ENCODE data around the gene KIF20A.

KIF20A gene

GRCh38 chr5:138178516-138179276 is at the start of gene KIF20A, which contains the start of gene BRD8:
Gene KIF20A (plus strand): TSS chr5:138179112. CDS start chr5:138179681, 569 bp downstream.
Gene BRD8 (minus strand): TSS chr5:138178630. CDS start chr5:138178614, 16 bp downstream.
- Histone ChIP-seq H3K27ac (peak within 1 kb of the TSS; percentile 99), H3K27me3 (ENCODE audit: insufficient read depth, low read depth, severe bottlenecking) (no peaks in the 10 kb centered on the region), H3K4me3 (ENCODE audit: low read depth, low read length) (peak within 1 kb of the TSS; percentile 91), H3K9me3 (ENCODE audit: severe bottlenecking) (no peaks in the 10 kb centered on the region), H3K36me3 (peaks cover 67% of the 10 kb centered on the region)
- no peak for TF ChIP-seq CTCF (IDR thresholded peaks at IDR 0.05; ENCODE audit: low read depth, low read length)
- peak; percentile 98 for DNase-seq

- no peak overlapping the region for H3K4me3 ChIP-seq (ENCODE audit: low read depth, low read length)
- H3K9me3 ChIP-seq (ENCODE audit: severe bottlenecking), result no peaks in the 10 kb centered on the region
- no peak overlapping the region for H3K27ac ChIP-seq
- no peaks in the 10 kb centered on the region for H3K36me3 ChIP-seq
- no peaks in the 10 kb centered on the region for H3K27me3 ChIP-seq (ENCODE audit: insufficient read depth, low read depth, severe bottlenecking)
- no peak for TF ChIP-seq CTCF (IDR thresholded peaks at IDR 0.05; ENCODE audit: low read depth, low read length)
- no peak for DNase-seq
These were observed 49.6 kb upstream of the KIF20A start for GRCh38 chr5:138129347-138129746.

- Histone ChIP-seq H3K36me3 (no peaks in the 10 kb centered on the region), H3K4me3 (ENCODE audit: low read depth, low read length) (peak overlapping the region; percentile 43; the same call in 1 of the 2 replicates), H3K27me3 (ENCODE audit: insufficient read depth, low read depth, severe bottlenecking) (no peaks in the 10 kb centered on the region), H3K9me3 (ENCODE audit: severe bottlenecking) (no peaks in the 10 kb centered on the region), H3K27ac (no peak overlapping the region)
- no peak for TF ChIP-seq CTCF (IDR thresholded peaks at IDR 0.05; ENCODE audit: low read depth, low read length)
- no peak for DNase-seq
These were observed 46.4 kb upstream of the KIF20A start for GRCh38 chr5:138132543-138132942.

GRCh38 chr5:138138949-138139780 is 39.7 kb upstream of the KIF20A start, which contains the start of gene NME5:
Gene NME5 (minus strand): TSS chr5:138139428. CDS start chr5:138138780, 648 bp downstream.
- no peaks in the 10 kb centered on the region for H3K9me3 ChIP-seq (ENCODE audit: severe bottlenecking)
- no peaks in the 10 kb centered on the region; the same call in 1 of the 2 replicates for H3K36me3 ChIP-seq
- peak; percentile 76 for DNase-seq
- no peak for TF ChIP-seq CTCF (IDR thresholded peaks at IDR 0.05; ENCODE audit: low read depth, low read length)
- H3K4me3 ChIP-seq (ENCODE audit: low read depth, low read length), result peak within 1 kb of the TSS; percentile 64
- no peak within 1 kb of the TSS for H3K27ac ChIP-seq
- no peaks in the 10 kb centered on the region for H3K27me3 ChIP-seq (ENCODE audit: insufficient read depth, low read depth, severe bottlenecking)

GRCh38 chr5:138139781-138140090 is 39.2 kb upstream of the KIF20A start:
- no peak overlapping the region; the same call in 1 of the 2 replicates for H3K4me3 ChIP-seq (ENCODE audit: low read depth, low read length)
- no peaks in the 10 kb centered on the region; the same call in 1 of the 2 replicates for H3K36me3 ChIP-seq
- H3K27ac ChIP-seq, result no peak overlapping the region
- no peaks in the 10 kb centered on the region for H3K9me3 ChIP-seq (ENCODE audit: severe bottlenecking)
- no peaks in the 10 kb centered on the region for H3K27me3 ChIP-seq (ENCODE audit: insufficient read depth, low read depth, severe bottlenecking)
- TF ChIP-seq CTCF (IDR thresholded peaks at IDR 0.05; ENCODE audit: low read depth, low read length), result no peak
- DNase-seq, result no peak

Data from WERI-Rb-1 (cell line).